ENCODE data around the gene CHRNA3.

GRCh38 chr15:78615151-78615589, 5.6 kb downstream of the CHRNA3 start:
- TF ChIP-seq ELF1 (IDR thresholded peaks at IDR 0.05; ENCODE audit: borderline replicate concordance, low read depth), result no peak
- TF ChIP-seq POLR2A (IDR thresholded peaks at IDR 0.05; ENCODE audit: borderline replicate concordance, extremely low read depth, insufficient read depth, insufficient read length), result no peak
- no peak for TF ChIP-seq REST (IDR thresholded peaks at IDR 0.05; ENCODE audit: low read depth)
- no peak for TF ChIP-seq SIN3A (IDR thresholded peaks at IDR 0.05; ENCODE audit: low read depth)

Measured in HCT116 (cell line).